Adipocyte (in vitro differentiated cells): Measurements from ENCODE around the gene GPNMB.
"Not testable (repeated sequence)": the region's sequence is repeated elsewhere in the genome, so short reads cannot be mapped to it uniquely, and the experiment has no call there.

ENCODE experiments used
- DNase-seq: peaks from one replicate; pipeline ENCODE4 v3.0.0-alpha.2; 2015; ENCODE audit warnings: low read depth
- H3K27me3 ChIP-seq: replicated peaks from 2 replicates; pipeline ENCODE4 v1.7.0; 2013; ENCODE audit warnings: mild to moderate bottlenecking, low read length, moderate library complexity; ENCODE audit not compliant: control insufficient read depth, insufficient read depth
- H3K36me3 ChIP-seq: 2 replicates; pipeline ENCODE4 v1.7.0; 2013; ENCODE audit warnings: low read length, mild to moderate bottlenecking, moderate library complexity; ENCODE audit not compliant: control insufficient read depth, insufficient read depth, severe bottlenecking
- H3K4me1 ChIP-seq: 2 replicates; pipeline ENCODE4 v1.7.0; 2013; ENCODE audit warnings: mild to moderate bottlenecking, low read length, moderate library complexity; ENCODE audit not compliant: control insufficient read depth, insufficient read depth
- H3K4me3 ChIP-seq: 2 replicates; pipeline ENCODE4 v1.7.0; 2013; ENCODE audit warnings: mild to moderate bottlenecking, low read length, moderate library complexity
- H3K9ac ChIP-seq: 2 replicates; pipeline ENCODE4 v1.7.0; 2013; ENCODE audit warnings: mild to moderate bottlenecking, low read length, moderate library complexity
- H3K9me3 ChIP-seq: 2 replicates; pipeline ENCODE4 v1.7.0; 2013; ENCODE audit warnings: mild to moderate bottlenecking, low read length, moderate library complexity; ENCODE audit not compliant: control insufficient read depth

Gene GPNMB

GRCh38 chr7:23312141-23312540 lies 65.6 kb downstream of the GPNMB start:
- not testable (repeated sequence) for H3K9ac ChIP-seq, H3K27me3 ChIP-seq, H3K4me3 ChIP-seq, DNase-seq, H3K9me3 ChIP-seq
- peaks cover 11% of the 10 kb centered on the region for H3K4me1 ChIP-seq
- H3K36me3 ChIP-seq, result peaks cover 56% of the 10 kb centered on the region

GRCh38 chr7:23315366-23315765 lies 68.8 kb downstream of the GPNMB start:
- H3K9ac ChIP-seq, result no peak overlapping the region
- peaks cover 24% of the 10 kb centered on the region for H3K36me3 ChIP-seq
- no peak overlapping the region for H3K4me3 ChIP-seq
- H3K4me1 ChIP-seq, result peaks cover 11% of the 10 kb centered on the region
- H3K27me3 ChIP-seq, result no peaks in the 10 kb centered on the region
- DNase-seq, result no peak
- no peaks in the 10 kb centered on the region for H3K9me3 ChIP-seq
